GM12801 (cell line): Measurements from ENCODE around the gene CYTH4.

Experiments used
- CTCF ChIP-seq: IDR thresholded peaks from one replicate; pipeline ENCODE4 v1.5.1; 2011; ENCODE audit warnings: control low read depth; ENCODE audit not compliant: insufficient read length; ENCODE audit errors: extremely low read depth

Gene CYTH4

DNA sequence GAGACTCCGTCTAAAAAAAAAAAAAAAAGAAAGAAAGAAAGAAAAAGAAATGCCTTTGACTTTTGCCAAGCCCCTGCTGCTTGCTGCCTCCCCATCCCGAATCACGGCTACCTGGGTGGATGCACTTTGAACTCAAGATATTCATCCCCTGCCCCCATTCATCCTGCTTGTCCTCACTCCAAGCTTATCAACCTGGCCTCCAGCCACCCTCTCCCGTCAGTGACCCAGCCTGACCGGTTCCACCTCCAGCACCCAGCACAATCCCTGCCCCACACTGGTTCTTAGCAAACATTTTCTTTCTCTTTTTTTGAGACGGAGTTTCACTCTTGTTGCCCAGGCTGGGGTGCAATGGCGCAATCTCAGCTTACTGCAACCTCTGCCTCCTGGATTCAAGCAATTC, 44.4 kb downstream of the CYTH4 start:
- no peak for TF ChIP-seq CTCF

- TF ChIP-seq CTCF, result no peak
Observed at GRCh38 chr22:37328017-37328416, 45.7 kb downstream of the CYTH4 start.

GRCh38 chr22:37329238-37330140, 47.2 kb downstream of the CYTH4 start:
- TF ChIP-seq CTCF, result no peak

- TF ChIP-seq CTCF, result no peak
Observed at GRCh38 chr22:37330200-37331033, 48.1 kb downstream of the CYTH4 start.

- TF ChIP-seq CTCF, result no peak
Observed at GRCh38 chr22:37331034-37331428, 48.7 kb downstream of the CYTH4 start.

GRCh38 chr22:37331856-37332536, 49.7 kb downstream of the CYTH4 start:
- no peak for TF ChIP-seq CTCF
